Smooth muscle cell (in vitro differentiated cells): ENCODE results near the gene GOSR1. TPM values are rescaled to one million over a fixed set of nuclear protein-coding genes. Genes with fewer than 3 reads are reported as not detected.
"Not testable (repeated sequence)": the region's sequence is repeated elsewhere in the genome, so short reads cannot be mapped to it uniquely, and the experiment has no call there.

Source experiments
- DNase-seq: peaks from one replicate; lab custom pipeline; 2025; ENCODE audit not compliant: unreplicated experiment; lab: John Stamatoyannopoulos, UW
- H2AFZ ChIP-seq: fragments of 200-600 bp; sonication (generic); 2 replicates; pipeline ENCODE4 v1.6.0; 2016; ENCODE audit warnings: antibody characterized with exemption, low read depth, mild to moderate bottlenecking
- H3F3A ChIP-seq: fragments of 200-600 bp; sonication (generic); 2 replicates; pipeline ENCODE4 v1.6.0; 2017; ENCODE audit warnings: antibody characterized with exemption, low read depth
- H3K27ac ChIP-seq: fragments of 200-600 bp; sonication (generic); 2 replicates; pipeline ENCODE4 v1.5.1; 2016; ENCODE audit warnings: low read depth, mild to moderate bottlenecking
- H3K27me3 ChIP-seq: fragments of 200-600 bp; sonication (generic); 2 replicates; pipeline ENCODE4 v1.6.1; 2016; ENCODE audit warnings: low read depth, mild to moderate bottlenecking
- H3K36me3 ChIP-seq: fragments of 200-600 bp; sonication (generic); 2 replicates; pipeline ENCODE4 v1.5.1; 2016; ENCODE audit warnings: low read depth
- H3K4me1 ChIP-seq: fragments of 200-600 bp; sonication (generic); 2 replicates; pipeline ENCODE4 v1.5.1; 2016; ENCODE audit warnings: low read depth
- H3K4me2 ChIP-seq: fragments of 200-600 bp; sonication (generic); 2 replicates; pipeline ENCODE4 v1.6.0; 2016; ENCODE audit warnings: mild to moderate bottlenecking
- H3K4me3 ChIP-seq: fragments of 200-600 bp; sonication (generic); 2 replicates; pipeline ENCODE4 v1.5.1; 2016; ENCODE audit warnings: mild to moderate bottlenecking
- H3K79me2 ChIP-seq: fragments of 200-600 bp; sonication (generic); 2 replicates; pipeline ENCODE4 v1.6.0; 2016; ENCODE audit warnings: low read depth, mild to moderate bottlenecking
- H3K9ac ChIP-seq: fragments of 200-600 bp; sonication (generic); 2 replicates; pipeline ENCODE4 v1.6.0; 2016; ENCODE audit warnings: low read depth
- H3K9me3 ChIP-seq: fragments of 200-600 bp; sonication (generic); replicated peaks from 2 replicates; pipeline ENCODE4 v1.5.1; 2016; ENCODE audit warnings: low read depth
- H4K20me1 ChIP-seq: fragments of 200-600 bp; sonication (generic); 2 replicates; pipeline ENCODE4 v1.6.0; 2016; ENCODE audit warnings: low read depth
- CTCF ChIP-seq: fragments of 200-600 bp; sonication (generic); IDR thresholded peaks from 2 replicates; pipeline ENCODE4 v1.5.1; 2017; ENCODE audit warnings: borderline replicate concordance, mild to moderate bottlenecking, antibody characterized with exemption; ENCODE audit not compliant: insufficient read depth, poor library complexity, severe bottlenecking
- WGBS: methylation state at CpG from one replicate; pipeline ENCODE4 v1.1.7; 2016; ENCODE audit warnings: low lambda C conversion rate; 5-methylcytosine and 5-hydroxymethylcytosine counted together
- polyA plus RNA-seq: library from polyadenylated mRNA; unstranded; fragments of >200 nt; fragmentation: Nextera tagmentation; extraction: Ambion mirVana; gene quantifications from 2 replicates; pipeline ENCODE4 v1.2.1, GENCODE V29; 2016
- total RNA-seq: library from RNA; depleted of rRNA; stranded (reverse); fragments of >200 nt; gene quantifications from 2 replicates; pipeline ENCODE4 v1.2.3, GENCODE V29; 2014

Gene GOSR1
- total and polyA plus RNA-seq, 2 experiments from 2014 or later: 48.3 to 81.0 TPM

- Histone ChIP-seq H3K9me3 (no peaks in the 10 kb centered on the region), H3K27ac (no peak overlapping the region), H3K9ac (no peak overlapping the region), H2AFZ (no peak overlapping the region), H3K4me3 (no peak overlapping the region), H4K20me1 (no peaks in the 10 kb centered on the region), H3K79me2 (no peaks in the 10 kb centered on the region), H3F3A (no peaks in the 10 kb centered on the region), H3K36me3 (no peaks in the 10 kb centered on the region), H3K27me3 (no peaks in the 10 kb centered on the region), H3K4me1 (no peaks in the 10 kb centered on the region), H3K4me2 (peak overlapping the region; percentile 72)
- TF ChIP-seq CTCF: no peak
- DNase-seq: no peak
- WGBS: 79% methylated on average over 15 of the region's 15 CpGs
These were observed 72.8 kb downstream of the GOSR1 start for GRCh38 chr17:30549864-30550511.

GRCh38 chr17:30550512-30551273, 73.5 kb downstream of the GOSR1 start:
- no peaks in the 10 kb centered on the region for H3K79me2 ChIP-seq
- H3K4me1 ChIP-seq: no peaks in the 10 kb centered on the region
- no peaks in the 10 kb centered on the region for H3F3A ChIP-seq
- peak overlapping the region; percentile 72 for H3K4me2 ChIP-seq
- H3K4me3 ChIP-seq: no peak overlapping the region
- H3K27me3 ChIP-seq: no peaks in the 10 kb centered on the region
- 57% methylated on average over 10 of the region's 10 CpGs for WGBS
- no peak for TF ChIP-seq CTCF
- no peaks in the 10 kb centered on the region for H3K9me3 ChIP-seq
- no peak for DNase-seq
- no peak overlapping the region for H3K27ac ChIP-seq
- H3K36me3 ChIP-seq: no peaks in the 10 kb centered on the region
- H4K20me1 ChIP-seq: no peaks in the 10 kb centered on the region
- no peak overlapping the region for H3K9ac ChIP-seq
- no peak overlapping the region for H2AFZ ChIP-seq

GRCh38 chr17:30551274-30551995, 74.2 kb downstream of the GOSR1 start:
- not testable (repeated sequence) for H3K4me3 ChIP-seq, DNase-seq, H3K79me2 ChIP-seq, H3K4me1 ChIP-seq, H3K36me3 ChIP-seq, H3K9me3 ChIP-seq, H4K20me1 ChIP-seq, H3F3A ChIP-seq, H3K9ac ChIP-seq, H2AFZ ChIP-seq, H3K27ac ChIP-seq, H3K4me2 ChIP-seq, H3K27me3 ChIP-seq
- WGBS: 92% methylated on average over 9 of the region's 9 CpGs

- over 99% methylated on average over 9 of the region's 9 CpGs for WGBS
- Histone ChIP-seq H4K20me1 (no peaks in the 10 kb centered on the region), H3K79me2 (no peaks in the 10 kb centered on the region), H3K27ac (no peak overlapping the region), H2AFZ (no peak overlapping the region), H3K9me3 (no peaks in the 10 kb centered on the region), H3K4me3 (no peak overlapping the region), H3K27me3 (no peaks in the 10 kb centered on the region), H3K4me2 (no peak overlapping the region), H3K4me1 (no peaks in the 10 kb centered on the region), H3F3A (no peaks in the 10 kb centered on the region), H3K9ac (no peak overlapping the region), H3K36me3 (no peaks in the 10 kb centered on the region)
- TF ChIP-seq CTCF: no peak
- DNase-seq: no peak
These were observed 74.8 kb downstream of the GOSR1 start for GRCh38 chr17:30551996-30552339.
